HG03175 (cell line): Measurements from ENCODE around the gene PUS1.

Experiments
- ATAC-seq: cut with Tn5 transposase; IDR thresholded peaks from one replicate; pipeline ENCODE4 v1.9.1; 2021; ENCODE audit warnings: mild to moderate bottlenecking, moderate library complexity; ENCODE audit not compliant: unreplicated experiment

PUS1 gene

GRCh38 chr12:131902332-131903241, 26.5 kb upstream of the PUS1 start:
- no peak for ATAC-seq

DNA sequence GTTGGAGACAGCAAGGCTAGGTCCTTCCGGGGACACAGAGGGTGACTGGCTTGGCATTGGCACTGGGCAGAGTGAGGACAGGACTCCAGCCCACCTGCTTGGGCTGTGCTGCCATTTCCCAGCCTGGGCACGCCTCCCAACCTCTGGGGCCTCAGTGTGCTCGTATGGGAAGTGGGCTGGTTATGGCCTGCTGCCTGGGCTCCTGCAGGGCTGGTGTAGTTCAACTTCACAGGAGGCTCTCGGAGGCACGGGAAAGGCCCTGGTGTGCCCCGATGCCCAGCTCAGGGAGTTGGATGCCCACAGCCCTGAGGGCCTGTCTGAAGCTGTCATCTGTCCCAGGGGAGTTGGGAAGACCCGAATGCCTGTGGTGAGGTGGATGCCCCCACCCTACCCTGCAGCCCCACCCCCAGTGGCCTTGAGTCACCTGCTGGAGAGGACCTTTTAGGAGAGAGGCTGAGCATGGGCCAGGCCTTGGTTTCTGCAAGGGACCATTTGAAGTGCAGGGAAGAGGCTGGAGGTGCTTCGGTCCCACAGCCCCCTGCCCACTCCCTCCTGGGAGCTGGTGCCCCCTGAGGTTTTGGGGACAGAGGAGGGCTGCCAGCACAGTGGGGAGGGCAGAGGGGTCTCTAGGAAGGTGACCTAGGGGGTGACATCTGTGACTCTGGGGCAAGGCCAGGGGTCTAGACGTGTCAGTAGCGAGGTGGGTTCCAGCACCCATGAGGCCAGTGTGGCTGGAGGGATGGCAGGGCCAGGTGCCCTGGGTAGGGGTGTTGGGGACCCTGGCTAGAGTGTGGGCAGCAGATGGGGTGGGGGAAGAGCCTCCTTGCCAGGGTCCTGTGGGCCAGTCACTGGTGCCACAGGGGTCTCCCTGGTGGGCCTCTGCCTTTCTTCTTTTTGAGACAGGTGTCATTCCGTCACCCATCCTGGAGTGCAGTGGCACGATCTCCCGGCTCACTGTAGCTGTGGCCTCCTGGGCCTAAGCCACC, 25.5 kb upstream of the PUS1 start:
- ATAC-seq: no peak

GRCh38 chr12:131904346-131904745, 24.7 kb upstream of the PUS1 start:
- ATAC-seq: no peak

- no peak for ATAC-seq
Measured at GRCh38 chr12:131905081-131905629, 23.9 kb upstream of the PUS1 start.

DNA sequence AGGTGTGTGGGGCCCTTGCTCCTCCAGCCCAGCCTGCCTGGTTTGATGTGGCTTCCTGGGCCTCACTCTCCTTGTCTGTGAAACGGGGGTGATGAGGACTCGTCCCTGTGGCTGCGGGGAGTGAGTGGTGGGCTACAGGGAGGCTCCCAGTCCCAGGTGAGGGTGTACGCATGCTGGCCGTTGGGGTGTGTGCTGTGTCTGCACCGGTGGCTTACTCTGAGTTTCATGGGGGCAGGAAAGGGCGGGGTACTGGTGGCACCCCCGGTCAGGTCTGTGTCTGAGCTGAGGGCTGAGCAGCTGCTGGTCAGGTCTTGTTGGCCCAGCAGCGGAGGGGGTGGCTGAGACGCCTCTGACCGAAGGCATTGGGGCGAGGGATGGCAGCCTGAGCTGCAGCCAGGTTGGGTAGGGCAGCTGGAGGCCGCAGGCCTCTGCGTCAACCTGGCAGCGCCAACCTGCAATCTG, 23.4 kb upstream of the PUS1 start:
- ATAC-seq: no peak

GRCh38 chr12:131907379-131908091, 21.5 kb upstream of the PUS1 start:
- ATAC-seq: no peak

DNA sequence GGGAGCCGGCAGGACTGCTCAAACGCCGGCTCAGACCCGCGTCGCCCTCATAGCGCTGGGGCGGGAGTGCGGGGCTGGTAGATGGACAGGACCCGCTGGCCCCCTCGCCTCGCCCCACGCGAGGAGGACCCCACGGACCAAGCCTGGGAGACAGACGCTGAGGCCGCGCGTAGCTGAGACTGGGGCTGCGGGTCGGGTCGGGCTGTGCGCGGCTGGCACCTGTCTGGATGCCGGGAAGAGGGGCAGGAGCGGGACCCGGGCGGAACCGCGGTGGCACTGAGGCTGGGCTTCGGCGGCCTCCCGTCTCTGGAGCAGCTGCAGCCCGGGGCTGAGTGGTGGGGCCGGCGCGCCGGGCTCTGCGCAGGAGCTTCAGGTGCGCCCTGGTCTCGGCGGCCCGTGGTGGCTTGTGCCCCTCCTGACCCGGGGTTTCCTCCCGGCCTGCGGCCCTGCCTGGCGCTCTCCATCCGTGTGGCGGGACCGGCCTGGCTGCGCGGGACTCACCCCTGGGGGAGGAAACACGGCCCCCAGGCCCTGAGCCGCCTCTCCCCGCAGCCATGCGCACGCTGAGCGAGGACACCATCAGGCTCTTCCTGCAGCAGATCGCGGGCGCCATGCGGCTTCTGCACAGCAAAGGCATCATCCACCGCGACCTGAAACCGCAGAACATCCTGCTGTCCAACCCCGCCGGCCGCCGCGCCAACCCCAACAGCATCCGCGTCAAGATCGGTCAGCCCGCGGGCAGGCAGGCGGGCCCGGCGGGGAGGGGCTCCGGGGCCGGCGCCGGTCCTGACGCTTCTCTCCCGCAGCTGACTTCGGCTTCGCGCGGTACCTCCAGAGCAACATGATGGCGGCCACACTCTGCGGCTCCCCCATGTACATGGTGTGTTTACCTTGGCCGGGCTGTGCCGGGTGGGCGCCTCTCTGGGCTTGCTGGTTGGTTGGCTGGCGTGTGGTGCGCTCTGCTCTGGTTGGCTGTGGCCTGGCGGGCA, 20.7 kb upstream of the PUS1 start:
- ATAC-seq: no peak

- no peak for ATAC-seq
Measured at GRCh38 chr12:131909081-131909751, 19.9 kb upstream of the PUS1 start.

GRCh38 chr12:131909752-131910219, 19.3 kb upstream of the PUS1 start:
- ATAC-seq: no peak

DNA sequence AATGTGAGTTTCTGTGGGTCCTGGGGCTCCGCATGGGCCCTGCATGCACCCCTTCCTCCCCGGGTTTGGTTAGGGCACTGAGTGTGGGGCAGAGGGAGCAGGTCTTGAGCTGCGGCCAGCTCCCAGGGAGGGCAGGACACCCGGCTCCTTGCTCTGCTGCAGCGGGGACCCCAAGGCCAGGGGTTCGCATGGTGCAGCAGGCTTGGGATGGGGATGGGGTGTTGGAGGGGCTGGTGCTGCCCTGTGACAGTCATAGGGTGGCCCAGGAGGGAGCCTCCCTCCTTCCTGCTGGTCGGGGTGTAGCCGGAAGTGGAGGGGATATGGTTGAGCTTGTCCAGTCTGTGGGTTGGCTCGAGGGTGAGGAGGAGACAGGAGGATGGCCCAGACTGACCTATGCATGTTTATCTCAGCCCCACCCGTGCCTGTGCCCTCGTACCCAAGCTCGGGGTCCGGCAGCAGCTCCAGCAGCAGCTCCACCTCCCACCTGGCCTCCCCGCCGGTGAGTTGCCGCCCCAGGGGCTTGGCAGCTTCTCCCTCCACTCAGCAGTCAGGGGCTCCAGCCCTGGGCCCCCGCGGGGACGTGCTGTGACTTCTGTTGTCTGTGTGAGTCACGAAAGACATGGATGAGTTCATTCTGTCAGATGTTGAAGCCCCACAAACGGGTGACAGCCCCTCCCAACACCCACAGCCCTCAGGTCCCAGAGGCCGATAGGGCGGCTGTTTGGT, 18.6 kb upstream of the PUS1 start:
- no peak for ATAC-seq

GRCh38 chr12:131911028-131911650, 17.9 kb upstream of the PUS1 start:
- no peak for ATAC-seq

DNA sequence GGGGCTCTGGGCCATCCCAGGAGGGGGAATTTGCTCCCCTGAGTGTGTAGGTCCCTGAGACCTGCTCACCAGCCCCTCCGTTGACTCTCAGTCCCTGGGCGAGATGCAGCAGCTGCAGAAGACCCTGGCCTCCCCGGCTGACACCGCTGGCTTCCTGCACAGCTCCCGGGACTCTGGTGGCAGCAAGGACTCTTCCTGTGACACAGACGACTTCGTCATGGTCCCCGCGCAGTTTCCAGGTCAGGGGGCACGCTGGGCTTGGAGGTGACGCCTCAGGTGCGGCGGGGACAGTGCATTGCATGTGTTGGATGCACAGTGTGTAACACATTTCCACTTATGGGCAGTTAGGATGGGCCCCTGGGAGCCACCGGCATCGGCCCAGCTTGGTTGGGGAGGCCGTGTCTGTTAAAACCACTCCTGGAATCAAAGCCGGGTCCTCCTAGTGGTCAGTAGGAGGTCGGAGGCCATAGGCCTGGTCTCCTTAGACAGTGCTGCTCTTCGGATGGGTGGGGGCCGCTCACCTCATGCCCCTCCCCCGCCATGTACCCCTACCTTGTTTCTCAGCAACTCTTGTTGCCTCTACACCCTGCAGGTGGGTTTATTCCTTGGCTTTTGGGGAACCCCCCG, 17.1 kb upstream of the PUS1 start:
- no peak for ATAC-seq

- ATAC-seq: no peak
Measured at GRCh38 chr12:131912518-131913274, 16.4 kb upstream of the PUS1 start.

GRCh38 chr12:131913666-131914065, 15.4 kb upstream of the PUS1 start:
- ATAC-seq: no peak

- ATAC-seq: no peak
Measured at GRCh38 chr12:131914179-131914702, 14.8 kb upstream of the PUS1 start.

DNA sequence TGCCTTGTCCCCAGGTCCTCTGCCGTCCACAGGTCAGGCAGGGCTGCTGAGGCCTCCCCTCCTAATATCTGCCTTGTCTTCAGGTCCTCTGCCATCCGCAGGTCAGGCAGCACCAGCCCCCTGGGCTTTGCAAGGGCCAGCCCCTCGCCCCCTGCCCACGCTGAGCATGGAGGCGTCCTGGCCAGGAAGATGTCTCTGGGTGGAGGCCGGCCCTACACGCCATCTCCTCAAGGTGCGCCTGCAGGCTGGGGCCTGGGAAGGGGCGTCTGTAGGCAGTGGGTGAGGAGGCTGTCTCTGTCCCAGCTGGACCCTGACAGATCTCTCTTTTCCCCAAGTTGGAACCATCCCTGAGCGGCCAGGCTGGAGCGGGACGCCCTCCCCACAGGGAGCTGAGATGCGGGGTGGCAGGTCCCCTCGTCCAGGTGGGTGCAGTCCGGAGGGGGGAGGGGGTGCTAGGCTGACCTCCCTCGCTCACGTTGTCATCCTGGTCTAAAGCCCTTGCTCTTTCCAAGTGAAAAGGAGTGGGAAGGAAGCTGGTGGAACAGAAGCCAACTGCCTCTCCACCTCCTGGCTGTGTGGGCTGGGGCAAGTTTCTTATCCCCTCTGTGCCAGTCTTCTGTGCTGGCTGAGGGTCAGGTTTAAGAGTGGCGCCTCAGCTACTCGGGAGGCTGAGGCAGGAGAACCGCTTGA, 13.9 kb upstream of the PUS1 start:
- ATAC-seq: no peak
